T-helper 2 cell (primary cell): ENCODE data around the gene DDX53.

ENCODE experiments used
- DNase-seq, 5 experiments: peaks; one replicate each; pipeline versions ENCODE4 v3.0.0 to v3.0.0-alpha.2; 2012 to 2022

DDX53 gene

DNA sequence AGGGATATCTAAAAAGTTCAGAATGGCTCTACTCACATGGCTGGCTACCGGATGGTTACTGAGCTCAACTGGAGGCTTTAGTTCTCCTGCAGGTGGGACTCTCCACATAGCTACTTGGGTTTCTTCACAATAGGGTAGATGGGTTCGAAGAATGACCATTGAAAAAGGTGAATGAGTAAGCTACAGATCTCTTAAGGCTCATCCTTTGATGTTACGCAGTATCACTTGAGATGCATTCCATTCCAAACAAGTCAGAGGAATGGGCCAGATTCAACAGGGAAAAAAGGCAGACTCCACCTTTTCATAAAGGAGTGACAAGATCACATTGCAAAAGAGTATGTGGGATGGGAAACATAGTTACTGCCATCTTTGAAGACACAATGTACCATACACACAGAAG, 52.6 kb downstream of the DDX53 start:
- DNase-seq, result no peak
